Kidney epithelial cell (primary cell): ENCODE results near the gene KLHL3. TPM values are rescaled to one million over a fixed set of nuclear protein-coding genes. Genes with fewer than 3 reads are reported as not detected.

Source experiments
- DNase-seq: peaks from one replicate; pipeline ENCODE4 v3.0.0-alpha.2; 2010; ENCODE audit warnings: low read depth
- H3K27me3 ChIP-seq: 2 replicates; pipeline ENCODE4 v1.6.0; 2011; ENCODE audit warnings: low read length; ENCODE audit not compliant: control insufficient read depth, insufficient read depth
- H3K36me3 ChIP-seq: 2 replicates; pipeline ENCODE4 v1.5.1; 2011; ENCODE audit warnings: low read length; ENCODE audit not compliant: control insufficient read depth, insufficient read depth
- H3K4me3 ChIP-seq: 2 replicates; pipeline ENCODE4 v1.5.1; 2011; ENCODE audit warnings: low read depth, mild to moderate bottlenecking, control low read depth, low read length
- CTCF ChIP-seq: IDR thresholded peaks from 2 replicates; pipeline ENCODE4 v1.5.1; 2011; ENCODE audit warnings: mild to moderate bottlenecking, moderate library complexity, low read length, control low read depth, inconsistent platforms; ENCODE audit not compliant: insufficient read depth, poor library complexity, severe bottlenecking
- total RNA-seq: library from RNA; depleted of rRNA; stranded (reverse); fragments of >200 nt; gene quantifications from 2 replicates; pipeline ENCODE4 v1.2.3, GENCODE V29; 2015

The KLHL3 gene
- total RNA-seq, 1 donor from 2014 or later, result 2.8 TPM

- Histone ChIP-seq H3K36me3 (no peaks in the 10 kb centered on the region), H3K4me3 (no peak overlapping the region), H3K27me3 (no peaks in the 10 kb centered on the region)
- DNase-seq, result no peak
- TF ChIP-seq CTCF, result no peak
These were observed 108.2 kb downstream of the KLHL3 start for GRCh38 chr5:137627706-137628105.

GRCh38 chr5:137627293-137627692 is 108.6 kb downstream of the KLHL3 start:
- Histone ChIP-seq H3K27me3 (no peaks in the 10 kb centered on the region), H3K36me3 (no peaks in the 10 kb centered on the region), H3K4me3 (no peak overlapping the region)
- DNase-seq, result no peak
- no peak for TF ChIP-seq CTCF

- no peak for TF ChIP-seq CTCF
- no peaks in the 10 kb centered on the region for H3K27me3 ChIP-seq
- no peak overlapping the region for H3K4me3 ChIP-seq
- no peak for DNase-seq
- no peaks in the 10 kb centered on the region for H3K36me3 ChIP-seq
These were observed 111.0 kb downstream of the KLHL3 start for GRCh38 chr5:137624786-137625349.

GRCh38 chr5:137622850-137623249 is 113.0 kb downstream of the KLHL3 start:
- Histone ChIP-seq H3K4me3 (no peak overlapping the region), H3K36me3 (no peaks in the 10 kb centered on the region), H3K27me3 (no peaks in the 10 kb centered on the region)
- no peak for TF ChIP-seq CTCF
- DNase-seq, result no peak

- H3K36me3 ChIP-seq, result no peaks in the 10 kb centered on the region
- no peak for DNase-seq
- TF ChIP-seq CTCF, result no peak
- no peaks in the 10 kb centered on the region for H3K27me3 ChIP-seq
- H3K4me3 ChIP-seq, result no peak overlapping the region
These were observed 113.7 kb downstream of the KLHL3 start for GRCh38 chr5:137621861-137622823.
